ENCODE results near the gene MEG3. TPM values are rescaled to one million over a fixed set of nuclear protein-coding genes. Genes with fewer than 3 reads are reported as not detected.

The MEG3 gene
- total and polyA plus RNA-seq, 9 of the 15 experiments (the other 6 are each of a cell fraction or from before 2014, with no cell fraction given) = 0.10 to 5.3 (median 1.0) TPM; not detected in 1

DNA sequence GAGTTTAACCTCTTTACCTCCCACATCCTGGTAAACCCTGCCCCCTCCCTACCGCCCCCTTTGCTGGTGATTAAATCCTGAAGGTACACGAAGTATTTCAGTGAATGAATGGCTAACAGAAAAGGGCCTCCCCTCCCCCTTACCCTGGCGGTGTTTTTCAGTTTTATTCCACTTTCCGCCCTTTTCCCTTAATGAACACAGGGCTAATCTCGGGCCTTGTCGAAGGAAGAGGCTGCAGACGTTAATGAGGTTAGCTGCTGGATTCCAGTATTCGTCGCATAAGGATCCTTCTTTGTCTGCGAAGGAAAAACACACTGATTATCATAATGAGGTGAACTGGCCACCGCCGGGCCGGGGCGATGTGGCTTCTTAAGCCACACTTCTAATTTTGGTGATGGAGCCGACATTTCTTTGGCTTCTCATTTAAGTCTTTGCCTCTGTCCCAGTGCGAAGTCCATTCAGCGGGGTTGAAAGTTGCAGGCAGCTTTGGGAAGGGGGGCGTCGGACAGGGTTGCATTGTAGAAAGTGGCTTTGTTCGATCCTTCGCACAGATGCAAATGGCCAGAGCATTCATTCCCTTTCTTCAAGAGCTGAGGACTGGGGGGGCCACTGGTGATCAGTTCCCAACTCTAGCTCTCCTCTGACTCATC, 6.5 kb downstream of the MEG3 start:
- H3K9ac ChIP-seq (ENCODE audit: insufficient read depth in 1 of 2, low read depth in 2 of 2, low read length in 2 of 2) = no peak overlapping the region
- peaks cover 2% of the 10 kb centered on the region; the same call in 1 of the 2 replicates for H3K9me3 ChIP-seq (replicated peaks; ENCODE audit: control insufficient read depth, insufficient read depth, low read depth, low read length)
- ChIA-PET POLR2A (no interaction called here), CTCF (ENCODE audit: low intra/inter-chr PET ratio) (no interaction called here)
- no peaks in the 10 kb centered on the region for H3K27me3 ChIP-seq (ENCODE audit: control insufficient read depth in 2 of 2, insufficient read depth in 2 of 2, low read length in 2 of 2)
- no peak for FAIRE-seq
- no peaks in the 10 kb centered on the region for H3K9me1 ChIP-seq (ENCODE audit: control insufficient read depth, insufficient read depth, low read length)
- 71% methylated on average over 12 of the region's 21 CpGs for WGBS (ENCODE audit: insufficient coverage, low coverage, missing lambda C conversion rate)
- H4K20me1 ChIP-seq (replicated peaks; ENCODE audit: control insufficient read depth, insufficient read depth, low read length) = no peaks in the 10 kb centered on the region
- TF ChIP-seq ZFP30 (CRISPR knock-in tag; IDR thresholded peaks at IDR 0.05; ENCODE audit: borderline replicate concordance) (no peak), EP300 (IDR thresholded peaks at IDR 0.05; ENCODE audit: low read length) (no peak), ARNT (IDR thresholded peaks at IDR 0.05) (no peak), ZNF699 (CRISPR knock-in tag; IDR thresholded peaks at IDR 0.05; ENCODE audit: insufficient replicate concordance) (no peak), POLR3A (IDR thresholded peaks at IDR 0.05; ENCODE audit: borderline replicate concordance, extremely low read depth, insufficient read depth, insufficient read length) (no peak), SIN3A (IDR thresholded peaks at IDR 0.05; ENCODE audit: borderline replicate concordance in 2 of 2, control insufficient read depth in 1 of 2, low read depth in 2 of 2, low read length in 2 of 2) (no peak), HNRNPLL (IDR thresholded peaks at IDR 0.05; ENCODE audit: low read depth, low read length, poor library complexity, severe bottlenecking) (no peak), POU5F1 (IDR thresholded peaks at IDR 0.05; ENCODE audit: borderline replicate concordance, low read depth, low read length, partially characterized antibody) (no peak), ARID1B (IDR thresholded peaks at IDR 0.05) (no peak), SMAD2 (IDR thresholded peaks at IDR 0.05; ENCODE audit: low read depth, low read length) (no peak), ZNF174 (CRISPR knock-in tag; IDR thresholded peaks at IDR 0.05) (no peak), CBX1 (IDR thresholded peaks at IDR 0.05; ENCODE audit: low read depth) (no peak)
- H3K27ac ChIP-seq (ENCODE audit: extremely low read depth, low read depth, low read length) = no peak overlapping the region
- no TSS peak for BruUV-seq (replicated peaks)
- no peaks in the 10 kb centered on the region for H3K36me3 ChIP-seq (ENCODE audit: control insufficient read depth, insufficient read depth, low read length)
- no peak overlapping the region for H2AFZ ChIP-seq (ENCODE audit: low read depth, low read length)
- intact Hi-C loops (cut with micrococcal nuclease) (no loop called here), in situ Hi-C loops (cut with MboI) (no loop called here)
- peaks cover 0 to 19% of the 10 kb centered on the region in 2 experiments; a peak in 2 of 5 replicates for H3K4me1 ChIP-seq (replicated peaks in 1 of 2; ENCODE audit: control insufficient read depth in 2 of 2, insufficient read depth in 2 of 2, low read length in 2 of 2)
- H3K79me2 ChIP-seq (ENCODE audit: control insufficient read depth, insufficient read depth, low read length) = no peaks in the 10 kb centered on the region
- no peak for ATAC-seq
- no peak for DNase-seq (ENCODE audit: extremely low read depth in 1 of 4, low spot score in 3 of 4)
- no peak overlapping the region for H3K4me3 ChIP-seq
- H3K4me2 ChIP-seq (ENCODE audit: insufficient read depth, low read length) = no peak overlapping the region

Measured in K562 (cell line).